ENCODE measurements around the gene CEP70.
"Not testable (repeated sequence)": the region's sequence is repeated elsewhere in the genome, so short reads cannot be mapped to it uniquely, and the experiment has no call there.

Gene CEP70

GRCh38 chr3:138591392-138591791, 2.7 kb downstream of the CEP70 start:
- no peak for DNase-seq

- DNase-seq, result no peak
Observed at GRCh38 chr3:138588445-138588844, 5.6 kb downstream of the CEP70 start.

- DNase-seq, result no peak
Observed at GRCh38 chr3:138587374-138587773, 6.7 kb downstream of the CEP70 start.

- DNase-seq, result no peak
Observed at GRCh38 chr3:138578961-138579574, 15.0 kb downstream of the CEP70 start.

GRCh38 chr3:138578141-138578540, 15.9 kb downstream of the CEP70 start:
- no peak for DNase-seq

- DNase-seq, result no peak
Observed at GRCh38 chr3:138573138-138573537, 20.9 kb downstream of the CEP70 start.

GRCh38 chr3:138569624-138570023, 24.4 kb downstream of the CEP70 start:
- DNase-seq, result not testable (repeated sequence)

GRCh38 chr3:138569090-138569489, 25.0 kb downstream of the CEP70 start:
- no peak for DNase-seq

- DNase-seq, result no peak
Observed at GRCh38 chr3:138567403-138567802, 26.7 kb downstream of the CEP70 start.

GRCh38 chr3:138566293-138566692, 27.8 kb downstream of the CEP70 start:
- DNase-seq, result not testable (repeated sequence)

GRCh38 chr3:138562902-138563301, 31.2 kb downstream of the CEP70 start:
- not testable (repeated sequence) for DNase-seq

GRCh38 chr3:138560501-138560900, 33.6 kb downstream of the CEP70 start:
- no peak for DNase-seq

GRCh38 chr3:138559134-138559533, 34.9 kb downstream of the CEP70 start:
- DNase-seq, result no peak

- DNase-seq, result not testable (repeated sequence)
Observed at GRCh38 chr3:138554775-138555174, 39.3 kb downstream of the CEP70 start.

- DNase-seq, result not testable (repeated sequence)
Observed at GRCh38 chr3:138550958-138551357, 43.1 kb downstream of the CEP70 start.

GRCh38 chr3:138549179-138549977, 44.7 kb downstream of the CEP70 start:
- no peak for DNase-seq

- no peak for DNase-seq
Observed at GRCh38 chr3:138547342-138547975, 46.6 kb downstream of the CEP70 start.

GRCh38 chr3:138544546-138544945, 49.5 kb downstream of the CEP70 start:
- no peak for DNase-seq

- DNase-seq, result no peak
Observed at GRCh38 chr3:138542977-138543376, 51.1 kb downstream of the CEP70 start.

- DNase-seq, result no peak
Observed at GRCh38 chr3:138539352-138539751, 54.7 kb downstream of the CEP70 start.

- not testable (repeated sequence) for DNase-seq
Observed at GRCh38 chr3:138521445-138521844, 72.6 kb downstream of the CEP70 start.

- no peak for DNase-seq
Observed at GRCh38 chr3:138513090-138513843, 80.8 kb downstream of the CEP70 start.

- no peak for DNase-seq
Observed at GRCh38 chr3:138511945-138512344, 82.1 kb downstream of the CEP70 start.
